Measurements from ENCODE around the gene KLHL29.

Gene KLHL29

GRCh38 chr2:23361152-23361551 is 23.8 kb upstream of the KLHL29 start:
- Histone ChIP-seq H3K79me2 (ENCODE audit: insufficient read depth, low read length) (no peaks in the 10 kb centered on the region), H3K36me3 (ENCODE audit: insufficient read depth, low read length) (no peaks in the 10 kb centered on the region), H3K4me1 (ENCODE audit: insufficient read depth, low read length, poor library complexity, severe bottlenecking) (no peaks in the 10 kb centered on the region), H2AFZ (ENCODE audit: low read length) (no peak overlapping the region), H3K9ac (ENCODE audit: low read depth, low read length, poor library complexity, severe bottlenecking) (no peak overlapping the region), H3K9me2 (replicated peaks; ENCODE audit: low read depth, low read length) (no peaks in the 10 kb centered on the region), H3K4me3 (ENCODE audit: low read length, poor library complexity, severe bottlenecking) (no peak overlapping the region), H3K9me3 (ENCODE audit: insufficient read depth, low read depth, low read length) (no peaks in the 10 kb centered on the region), H4K20me1 (ENCODE audit: insufficient read depth, low read length, poor library complexity, severe bottlenecking) (no peaks in the 10 kb centered on the region), H3F3A (ENCODE audit: low read depth) (no peaks in the 10 kb centered on the region), H3K4me2 (ENCODE audit: low read depth, low read length, poor library complexity, severe bottlenecking) (no peak overlapping the region), H3K27me3 (ENCODE audit: insufficient read depth, low read length, poor library complexity, severe bottlenecking) (no peaks in the 10 kb centered on the region)
- no peak for TF ChIP-seq EZH2phosphoT487 (IDR thresholded peaks at IDR 0.05; ENCODE audit: borderline replicate concordance)
- TF ChIP-seq, protein P1, sequence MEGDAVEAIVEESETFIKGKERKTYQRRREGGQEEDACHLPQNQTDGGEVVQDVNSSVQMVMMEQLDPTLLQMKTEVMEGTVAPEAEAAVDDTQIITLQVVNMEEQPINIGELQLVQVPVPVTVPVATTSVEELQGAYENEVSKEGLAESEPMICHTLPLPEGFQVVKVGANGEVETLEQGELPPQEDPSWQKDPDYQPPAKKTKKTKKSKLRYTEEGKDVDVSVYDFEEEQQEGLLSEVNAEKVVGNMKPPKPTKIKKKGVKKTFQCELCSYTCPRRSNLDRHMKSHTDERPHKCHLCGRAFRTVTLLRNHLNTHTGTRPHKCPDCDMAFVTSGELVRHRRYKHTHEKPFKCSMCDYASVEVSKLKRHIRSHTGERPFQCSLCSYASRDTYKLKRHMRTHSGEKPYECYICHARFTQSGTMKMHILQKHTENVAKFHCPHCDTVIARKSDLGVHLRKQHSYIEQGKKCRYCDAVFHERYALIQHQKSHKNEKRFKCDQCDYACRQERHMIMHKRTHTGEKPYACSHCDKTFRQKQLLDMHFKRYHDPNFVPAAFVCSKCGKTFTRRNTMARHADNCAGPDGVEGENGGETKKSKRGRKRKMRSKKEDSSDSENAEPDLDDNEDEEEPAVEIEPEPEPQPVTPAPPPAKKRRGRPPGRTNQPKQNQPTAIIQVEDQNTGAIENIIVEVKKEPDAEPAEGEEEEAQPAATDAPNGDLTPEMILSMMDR (conservative IDR thresholded peaks at IDR 0.05; ENCODE audit: low read length), result no peak

DNA sequence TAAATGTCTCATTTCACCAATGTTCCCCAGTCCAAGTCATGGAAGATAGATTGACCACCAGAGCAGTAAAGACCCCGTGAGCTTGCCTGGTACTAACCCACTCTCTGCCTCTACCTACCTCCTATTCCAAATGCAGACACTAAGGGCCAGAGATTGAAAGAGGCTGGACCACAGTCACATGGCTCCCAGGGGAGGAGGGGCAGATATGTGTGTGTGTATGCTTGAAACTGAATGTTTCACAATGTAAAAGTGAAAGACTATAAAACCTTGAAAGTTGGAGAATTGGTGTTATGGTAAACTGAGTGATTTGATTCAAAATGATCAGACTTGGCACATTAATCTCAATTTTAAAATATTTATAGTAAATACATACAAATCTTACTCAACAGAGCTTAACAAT is 21.7 kb upstream of the KLHL29 start:
- Histone ChIP-seq H3K9me3 (ENCODE audit: insufficient read depth, low read depth, low read length) (no peaks in the 10 kb centered on the region), H2AFZ (ENCODE audit: low read length) (no peak overlapping the region), H3K9ac (ENCODE audit: low read depth, low read length, poor library complexity, severe bottlenecking) (no peak overlapping the region), H3K4me2 (ENCODE audit: low read depth, low read length, poor library complexity, severe bottlenecking) (no peak overlapping the region), H3K36me3 (ENCODE audit: insufficient read depth, low read length) (no peaks in the 10 kb centered on the region), H3F3A (ENCODE audit: low read depth) (no peaks in the 10 kb centered on the region), H4K20me1 (ENCODE audit: insufficient read depth, low read length, poor library complexity, severe bottlenecking) (no peaks in the 10 kb centered on the region), H3K79me2 (ENCODE audit: insufficient read depth, low read length) (no peaks in the 10 kb centered on the region), H3K27me3 (ENCODE audit: insufficient read depth, low read length, poor library complexity, severe bottlenecking) (no peaks in the 10 kb centered on the region), H3K9me2 (replicated peaks; ENCODE audit: low read depth, low read length) (no peaks in the 10 kb centered on the region), H3K4me3 (ENCODE audit: low read length, poor library complexity, severe bottlenecking) (no peak overlapping the region), H3K4me1 (ENCODE audit: insufficient read depth, low read length, poor library complexity, severe bottlenecking) (no peaks in the 10 kb centered on the region)
- TF ChIP-seq, protein P1 (conservative IDR thresholded peaks at IDR 0.05; ENCODE audit: low read length), result no peak
- TF ChIP-seq EZH2phosphoT487 (IDR thresholded peaks at IDR 0.05; ENCODE audit: borderline replicate concordance), result no peak

GRCh38 chr2:23363831-23364230 is 21.1 kb upstream of the KLHL29 start:
- TF ChIP-seq, protein P1 (conservative IDR thresholded peaks at IDR 0.05; ENCODE audit: low read length), result no peak
- TF ChIP-seq EZH2phosphoT487 (IDR thresholded peaks at IDR 0.05; ENCODE audit: borderline replicate concordance), result no peak
- Histone ChIP-seq H3K9me3 (ENCODE audit: insufficient read depth, low read depth, low read length) (no peaks in the 10 kb centered on the region), H3K27me3 (ENCODE audit: insufficient read depth, low read length, poor library complexity, severe bottlenecking) (no peaks in the 10 kb centered on the region), H3K9me2 (replicated peaks; ENCODE audit: low read depth, low read length) (no peaks in the 10 kb centered on the region), H3K4me3 (ENCODE audit: low read length, poor library complexity, severe bottlenecking) (no peak overlapping the region), H3K79me2 (ENCODE audit: insufficient read depth, low read length) (no peaks in the 10 kb centered on the region), H3K4me2 (ENCODE audit: low read depth, low read length, poor library complexity, severe bottlenecking) (no peak overlapping the region), H3K4me1 (ENCODE audit: insufficient read depth, low read length, poor library complexity, severe bottlenecking) (no peaks in the 10 kb centered on the region), H3F3A (ENCODE audit: low read depth) (no peaks in the 10 kb centered on the region), H2AFZ (ENCODE audit: low read length) (no peak overlapping the region), H3K36me3 (ENCODE audit: insufficient read depth, low read length) (no peaks in the 10 kb centered on the region), H3K9ac (ENCODE audit: low read depth, low read length, poor library complexity, severe bottlenecking) (no peak overlapping the region), H4K20me1 (ENCODE audit: insufficient read depth, low read length, poor library complexity, severe bottlenecking) (no peaks in the 10 kb centered on the region)

Measured in Loucy (cell line).